Skeletal muscle cell (primary cell): ENCODE results near the gene PLXNA2.

ENCODE experiments used
- DNase-seq: peaks from one replicate; pipeline ENCODE4 v3.0.0-alpha.2; 2010; ENCODE audit warnings: low read depth
- H3K4me3 ChIP-seq: 2 replicates; pipeline ENCODE4 v1.5.1; 2011; ENCODE audit warnings: low read depth, mild to moderate bottlenecking, control low read depth, low read length, moderate library complexity

PLXNA2 gene

GRCh38 chr1:208111646-208112190 is 132.5 kb downstream of the PLXNA2 start:
- no peak for DNase-seq
- no peak overlapping the region for H3K4me3 ChIP-seq

GRCh38 chr1:208110296-208110695 is 133.9 kb downstream of the PLXNA2 start:
- no peak overlapping the region for H3K4me3 ChIP-seq
- no peak for DNase-seq

GRCh38 chr1:208108646-208109330 is 135.4 kb downstream of the PLXNA2 start:
- no peak overlapping the region for H3K4me3 ChIP-seq
- DNase-seq = no peak

DNA sequence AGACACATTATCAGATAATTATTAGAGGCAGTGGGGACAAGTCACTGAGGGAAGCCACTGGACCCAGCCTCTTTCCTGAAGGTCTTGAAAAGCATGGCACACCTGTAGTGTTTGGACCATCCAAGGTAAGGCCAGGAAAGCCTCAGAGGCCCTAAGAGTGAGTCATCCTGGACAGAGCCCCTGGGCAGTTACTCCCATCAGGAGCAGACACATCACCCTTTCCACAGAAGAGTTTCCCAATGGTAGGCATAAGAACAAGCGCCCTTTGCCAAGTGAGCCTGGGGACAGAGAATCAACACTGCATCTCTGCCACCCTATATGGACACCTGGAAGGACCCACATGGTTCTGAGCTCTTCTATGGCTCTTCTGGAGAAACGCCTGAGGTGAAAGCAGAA is 136.0 kb downstream of the PLXNA2 start:
- no peak for DNase-seq
- H3K4me3 ChIP-seq = no peak overlapping the region

DNA sequence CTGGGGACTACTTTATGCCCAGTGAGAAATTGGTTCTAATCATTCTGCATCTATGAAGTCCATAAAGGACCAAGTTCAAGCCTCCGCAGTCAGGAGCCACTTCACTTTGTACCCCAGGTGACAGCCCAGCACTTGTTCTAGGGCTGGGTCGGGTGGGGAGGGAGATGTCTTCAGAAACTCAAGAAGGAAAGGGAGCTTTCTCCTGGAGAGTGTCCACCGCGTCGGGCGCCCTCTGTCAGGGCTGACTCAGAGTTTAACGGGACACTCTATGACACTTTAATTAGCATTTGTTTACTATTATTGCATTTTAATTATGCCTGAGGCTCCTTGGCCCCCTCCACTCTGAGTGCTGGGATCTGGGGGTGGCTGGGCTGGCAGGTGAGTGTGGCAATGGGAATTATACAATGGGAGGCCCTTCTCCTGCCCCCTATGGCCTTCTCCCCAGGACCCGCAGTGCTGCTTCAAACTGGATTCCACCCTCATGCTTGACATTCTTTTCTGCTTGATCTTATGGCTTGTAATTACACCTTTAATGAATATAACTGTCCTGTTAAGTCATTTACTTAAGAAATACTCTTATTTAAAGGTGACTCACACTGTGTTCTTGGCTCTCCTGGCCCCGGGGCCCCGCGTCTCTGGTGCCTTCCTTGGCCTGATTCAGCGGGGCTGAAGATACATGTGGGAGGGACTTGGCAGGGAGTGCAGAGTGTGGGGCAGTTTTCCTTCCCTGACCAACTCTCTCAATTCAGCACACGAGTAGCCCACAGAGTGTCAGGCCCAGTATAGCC is 136.6 kb downstream of the PLXNA2 start:
- peak; percentile 74 for DNase-seq
- H3K4me3 ChIP-seq = no peak overlapping the region

DNA sequence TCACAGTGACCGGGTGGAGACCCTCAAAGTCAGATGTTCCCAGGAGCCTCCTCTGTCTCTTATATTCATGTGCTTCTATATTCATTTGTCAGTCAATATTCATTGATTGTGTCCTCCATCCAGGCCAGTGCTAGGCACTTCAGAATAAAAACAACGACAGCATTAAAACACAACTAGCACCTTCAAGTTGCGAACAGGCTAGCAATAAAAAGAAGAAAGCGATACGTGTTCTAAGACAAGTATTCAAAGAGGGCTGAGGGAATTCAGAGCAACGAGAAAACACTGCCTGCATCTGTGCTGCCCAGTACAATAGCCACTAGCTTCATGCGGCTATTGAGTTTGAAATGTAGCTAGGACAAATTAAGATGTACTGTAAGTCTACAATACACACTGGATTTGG is 138.0 kb downstream of the PLXNA2 start:
- H3K4me3 ChIP-seq = no peak overlapping the region
- DNase-seq = no peak

DNA sequence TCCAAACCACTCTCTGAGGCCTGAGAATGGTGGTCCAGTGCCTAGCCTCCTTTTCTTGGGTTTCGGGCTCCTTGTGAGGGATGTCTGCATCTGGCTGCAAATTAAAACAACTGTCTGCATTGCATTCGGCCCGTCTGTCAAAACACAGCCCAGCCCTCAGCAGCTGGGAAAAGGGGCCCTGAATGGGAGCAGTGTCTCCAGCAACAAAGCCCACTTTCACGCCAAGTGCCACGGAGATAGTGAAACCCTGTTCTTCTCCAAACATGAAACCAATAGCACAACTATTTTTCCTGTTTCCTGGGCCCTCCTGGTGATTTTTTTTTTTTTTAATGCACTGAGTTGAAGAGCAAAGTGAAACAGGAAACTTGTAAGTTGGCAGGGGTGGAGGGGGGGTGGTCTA is 138.4 kb downstream of the PLXNA2 start:
- no peak for DNase-seq
- no peak overlapping the region for H3K4me3 ChIP-seq

DNA sequence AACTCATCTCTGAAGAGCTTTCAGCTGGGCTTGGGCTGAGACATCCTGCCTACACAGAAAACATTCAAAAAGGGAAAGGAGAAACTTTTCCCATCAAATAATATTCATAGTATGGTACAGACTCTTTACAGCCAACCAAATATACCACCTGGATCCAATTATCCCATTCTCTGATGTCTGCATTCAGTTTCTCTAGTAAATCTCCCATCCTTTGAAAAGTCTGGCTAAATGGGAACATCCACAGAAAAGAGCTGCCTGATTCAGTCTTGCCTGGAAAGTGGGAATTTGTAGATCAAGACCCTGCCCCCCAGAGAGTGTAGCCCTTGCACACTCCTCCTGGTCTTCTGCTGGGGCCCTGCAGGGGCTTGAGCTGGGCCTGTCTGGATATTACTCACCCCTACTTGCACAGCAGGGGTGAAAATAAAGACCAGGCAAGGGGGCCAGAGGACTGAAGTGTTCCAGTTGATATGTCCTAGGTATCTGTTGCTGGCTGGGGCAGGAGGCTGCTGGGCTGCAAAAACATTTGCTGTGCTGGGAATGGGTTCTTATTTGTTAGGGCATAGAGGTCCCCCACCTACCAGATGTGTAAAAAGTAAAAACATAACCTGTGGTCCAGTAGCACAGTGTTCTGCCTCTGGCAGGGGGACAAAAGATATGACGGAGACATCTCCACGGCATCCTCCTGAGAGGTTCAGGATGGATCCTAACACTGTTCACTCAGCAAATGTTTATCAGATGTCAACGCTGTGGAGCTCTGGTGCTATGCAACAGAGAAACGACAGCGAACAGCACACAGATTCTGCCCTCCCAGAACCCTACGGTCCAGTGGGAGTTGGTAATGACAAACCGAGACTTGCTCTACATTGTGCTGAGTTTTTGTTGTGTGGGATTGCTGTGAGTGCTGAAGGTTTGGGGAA is 140.3 kb downstream of the PLXNA2 start:
- H3K4me3 ChIP-seq = no peak overlapping the region
- no peak for DNase-seq

GRCh38 chr1:208101661-208102431 is 142.3 kb downstream of the PLXNA2 start:
- no peak overlapping the region for H3K4me3 ChIP-seq
- peak; percentile 47 for DNase-seq

- no peak for DNase-seq
- no peak overlapping the region for H3K4me3 ChIP-seq
Measured at GRCh38 chr1:208100906-208101305, 143.3 kb downstream of the PLXNA2 start.

GRCh38 chr1:208100106-208100505 is 144.1 kb downstream of the PLXNA2 start:
- no peak for DNase-seq
- H3K4me3 ChIP-seq = no peak overlapping the region

DNA sequence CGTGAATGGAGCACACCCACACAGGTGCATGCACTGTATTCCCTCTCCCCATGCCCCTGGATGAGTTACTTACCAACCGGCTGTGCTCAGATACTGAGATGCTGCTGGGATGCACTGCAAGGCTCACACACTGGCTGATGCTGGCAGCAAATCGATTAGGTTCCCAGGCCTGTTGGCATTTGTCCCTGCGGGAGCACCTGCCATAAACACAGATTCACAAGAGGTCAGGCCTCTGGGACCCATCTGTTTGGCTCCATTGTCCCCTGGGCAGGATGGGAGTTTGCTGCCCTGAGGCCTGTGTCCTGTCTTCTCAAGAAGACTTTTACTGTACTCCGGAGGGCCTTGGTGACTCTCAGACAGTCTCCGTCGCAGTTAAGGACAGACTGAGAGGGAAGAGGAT is 145.4 kb downstream of the PLXNA2 start:
- no peak overlapping the region for H3K4me3 ChIP-seq
- DNase-seq = no peak

- DNase-seq = no peak
Measured at GRCh38 chr1:208093754-208094719, 150.1 kb downstream of the PLXNA2 start.

DNA sequence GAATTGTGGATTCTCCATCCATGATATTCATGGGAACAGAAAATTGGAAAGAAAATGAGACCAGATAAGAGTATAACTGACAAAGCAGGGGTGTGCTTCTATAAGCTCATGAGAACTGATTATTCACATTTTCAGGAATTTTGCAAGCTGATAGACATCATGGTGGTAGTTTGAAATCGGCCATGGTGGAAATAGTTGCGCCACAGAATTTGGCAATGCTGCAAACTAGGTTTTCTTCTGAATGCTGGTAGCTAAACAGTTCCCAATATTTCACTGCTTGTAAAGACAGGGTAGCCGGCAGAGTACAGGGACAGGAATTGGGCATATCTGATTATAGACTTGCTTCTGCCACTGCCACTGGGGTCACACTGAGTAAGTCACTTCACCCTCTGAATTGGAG is 151.1 kb downstream of the PLXNA2 start:
- no peak for DNase-seq
- H3K4me3 ChIP-seq = no peak overlapping the region

More at GRCh38 chr1:208093754-208094719, 150.1 kb downstream of the PLXNA2 start:
- H3K4me3 ChIP-seq = no peak overlapping the region

- H3K4me3 ChIP-seq = no peak overlapping the region
- no peak for DNase-seq
Measured at GRCh38 chr1:208090388-208091301, 153.5 kb downstream of the PLXNA2 start.

DNA sequence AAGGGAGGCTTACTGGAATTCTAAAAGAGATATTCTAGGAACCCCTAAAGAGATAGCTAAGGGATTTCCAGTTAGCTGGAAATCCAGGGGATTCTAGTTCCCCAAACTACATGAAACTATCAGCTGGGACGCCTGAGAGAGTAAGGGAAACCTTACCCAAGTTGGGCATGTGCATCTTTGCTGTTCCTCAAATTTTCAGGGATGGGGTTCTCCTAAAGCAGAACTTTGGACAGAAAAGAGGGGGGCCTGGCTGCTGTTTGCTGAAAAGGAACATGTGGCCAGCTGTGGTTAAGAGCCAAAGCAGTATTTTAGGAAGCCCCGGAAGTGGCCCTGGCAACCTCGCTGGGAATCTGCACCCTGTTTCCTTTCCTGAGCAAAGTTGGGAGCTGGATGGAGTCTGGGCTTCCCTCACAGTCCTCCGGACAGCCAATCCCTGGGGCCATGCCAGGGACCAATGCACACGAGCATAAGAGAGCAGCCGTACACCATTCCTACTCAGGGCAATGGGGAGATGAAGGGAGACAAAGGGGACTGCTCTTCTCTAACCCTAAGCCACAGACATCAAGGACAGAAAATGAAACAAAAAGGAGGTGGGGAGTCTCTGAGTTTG is 154.3 kb downstream of the PLXNA2 start:
- no peak overlapping the region for H3K4me3 ChIP-seq
- no peak for DNase-seq

- H3K4me3 ChIP-seq = no peak overlapping the region
- DNase-seq = no peak
Measured at GRCh38 chr1:208089149-208089548, 155.0 kb downstream of the PLXNA2 start.
